HepG2 (cell line): ENCODE results near the gene LORICRIN. TPM values are rescaled to one million over a fixed set of nuclear protein-coding genes. Genes with fewer than 3 reads are reported as not detected.

Experiments used
- ATAC-seq: fragments of 200-7000 bp; cut with Tn5 transposase; 3 replicates; pipeline ENCODE4 v1.9.1; 2020; ENCODE audit warnings: mild to moderate bottlenecking, moderate library complexity
- BruUV-seq: library from RNA; stranded (reverse); fragments of 400-500 nt; replicated peaks from 2 replicates; lab custom pipeline; 2021; lab: Mats Ljungman, UMichigan
- CTCF ChIA-PET: fragments of 300-600 bp; formaldehyde crosslinking; extraction: SDS; loops from one replicate; lab custom pipeline; 2021; ENCODE audit warnings: low total read pairs, inconsistent platforms, low intra/inter-chr PET ratio; lab: Yijun Ruan, JAX
- POLR2A ChIA-PET: fragments of 350-600 bp; sonication (Branson Sonifier 250); formaldehyde crosslinking; loops from one replicate; lab custom pipeline; 2020; ENCODE audit warnings: antibody characterized with exemption, inconsistent platforms; lab: Yijun Ruan, JAX
- DNase-seq: peaks from one replicate; pipeline ENCODE4 v3.0.0-alpha.2; 2015; ENCODE audit warnings: low spot score
- FAIRE-seq: peaks from 3 replicates; lab custom pipeline; 2011; peaks lifted over from hg19 to GRCh38; lab: Jason Lieb, UNC
- H2AFZ ChIP-seq: one replicate; pipeline ENCODE4 v1.6.1; 2011; ENCODE audit warnings: low read length, inconsistent platforms
- H3K27ac ChIP-seq: fragments of 300-600 bp; 3 replicates; pipeline ENCODE4 v1.8.0; 2011; ENCODE audit warnings: mixed run types, mild to moderate bottlenecking, mixed read lengths, low read length, inconsistent platforms; ENCODE audit not compliant: insufficient read depth; ENCODE audit errors: extremely low read length
- H3K27me3 ChIP-seq, 2 experiments: fragments of 200-600 bp in 1 of 2; 2 replicates in 1 of 2; 3 replicates in 1 of 2; pipeline versions ENCODE4 v1.6.0 to v1.8.0; 2011; ENCODE audit warnings: low read length in 2 of 2, mild to moderate bottlenecking in 2 of 2, moderate library complexity in 2 of 2, inconsistent platforms in 1 of 2; ENCODE audit not compliant: insufficient read depth in 2 of 2, control insufficient read depth in 1 of 2
- H3K36me3 ChIP-seq, 2 experiments: fragments of 200-600 bp in 1 of 2; replicated peaks in 1 of 2; 2 replicates in 1 of 2; 3 replicates in 1 of 2; pipeline versions ENCODE4 v1.5.1 to v1.8.0; 2011; ENCODE audit warnings: low read length in 2 of 2, inconsistent platforms in 1 of 2; ENCODE audit not compliant: insufficient read depth in 2 of 2, control insufficient read depth in 1 of 2
- H3K4me1 ChIP-seq: 2 replicates; pipeline ENCODE4 v1.5.1; 2012; ENCODE audit warnings: low read length, inconsistent platforms; ENCODE audit not compliant: insufficient read depth
- H3K4me2 ChIP-seq: 2 replicates; pipeline ENCODE4 v1.6.0; 2011; ENCODE audit warnings: low read depth, low read length, inconsistent platforms
- H3K4me3 ChIP-seq, 3 experiments: fragments of 200-600 bp in 1 of 3; sonication (generic), shearing (Covaris generic) in 1 of 3; replicated peaks in 1 of 3; 2 replicates each; pipeline ENCODE4 v1.5.1; 2011 to 2016; ENCODE audit warnings: low read length in 3 of 3, inconsistent platforms in 2 of 3, low read depth in 2 of 3, mild to moderate bottlenecking in 2 of 3, control low read depth in 1 of 3, mixed read lengths in 1 of 3; ENCODE audit not compliant: insufficient read depth in 1 of 3
- H3K79me2 ChIP-seq: one replicate; pipeline ENCODE4 v1.6.1; 2011; ENCODE audit warnings: low read length, inconsistent platforms; ENCODE audit not compliant: insufficient read depth
- H3K9ac ChIP-seq: 2 replicates; pipeline ENCODE4 v1.6.0; 2011; ENCODE audit warnings: mild to moderate bottlenecking, low read depth, low read length, inconsistent platforms; ENCODE audit not compliant: insufficient read depth
- H3K9me3 ChIP-seq: 2 replicates; pipeline ENCODE4 v1.5.1; 2012; ENCODE audit warnings: mild to moderate bottlenecking, low read length
- H4K20me1 ChIP-seq: 2 replicates; pipeline ENCODE4 v1.6.0; 2011; ENCODE audit warnings: inconsistent platforms, mild to moderate bottlenecking, low read length, moderate library complexity; ENCODE audit not compliant: insufficient read depth
- FLYWCH1 ChIP-seq: sonication (generic); formaldehyde crosslinking; IDR thresholded peaks from 2 replicates; pipeline ENCODE4 v1.8.1; 2023; ENCODE audit warnings: mild to moderate bottlenecking, missing genetic modification reagents
- FOXK2 ChIP-seq: fragments of 450-650 bp; IDR thresholded peaks from 2 replicates; pipeline ENCODE4 v1.6.1; 2016
- HNF4G ChIP-seq, 2 experiments: sonication (generic) in 1 of 2; formaldehyde crosslinking in 1 of 2; IDR thresholded peaks; 2 replicates each; pipeline versions ENCODE4 v1.4.0 to v1.6.1; 2011 to 2020; ENCODE audit warnings: borderline replicate concordance in 2 of 2, low read depth in 2 of 2, mild to moderate bottlenecking in 2 of 2, low read length in 1 of 2, missing genetic modification reagents in 1 of 2, moderate library complexity in 1 of 2
- KLF13 ChIP-seq: sonication (generic); formaldehyde crosslinking; IDR thresholded peaks from 2 replicates; pipeline ENCODE4 v1.4.0; 2020; ENCODE audit warnings: mild to moderate bottlenecking, missing genetic modification reagents
- NR2F6 ChIP-seq, 2 experiments: IDR thresholded peaks; 2 replicates each; pipeline ENCODE4 v1.6.1; 2016; ENCODE audit warnings: antibody characterized with exemption in 1 of 2, mild to moderate bottlenecking in 1 of 2
- PHF21A ChIP-seq: sonication (generic); formaldehyde crosslinking; IDR thresholded peaks from 2 replicates; pipeline ENCODE4 v1.5.0; 2020; ENCODE audit warnings: mild to moderate bottlenecking, missing genetic modification reagents
- PRDM15 ChIP-seq: sonication (generic); formaldehyde crosslinking; IDR thresholded peaks from 2 replicates; pipeline ENCODE4 v1.4.0; 2020; ENCODE audit warnings: missing genetic modification reagents
- RXRA ChIP-seq: sonication (generic); formaldehyde crosslinking; IDR thresholded peaks from 2 replicates; pipeline ENCODE4 v1.5.1; 2020; ENCODE audit warnings: missing genetic modification reagents
- TBX3 ChIP-seq: fragments of 450-650 bp; IDR thresholded peaks from 2 replicates; pipeline ENCODE4 v1.6.1; 2017; ENCODE audit warnings: antibody characterized with exemption, mild to moderate bottlenecking, inconsistent platforms, borderline replicate concordance
- TEAD2 ChIP-seq: sonication (generic); formaldehyde crosslinking; IDR thresholded peaks from 2 replicates; pipeline ENCODE4 v1.9.0; 2021; ENCODE audit warnings: missing genetic modification reagents
- TIGD3 ChIP-seq: sonication (generic); formaldehyde crosslinking; IDR thresholded peaks from 2 replicates; pipeline ENCODE4 v1.5.1; 2020; ENCODE audit warnings: mild to moderate bottlenecking, missing genetic modification reagents, borderline replicate concordance
- TOE1 ChIP-seq: sonication (generic); formaldehyde crosslinking; IDR thresholded peaks from 2 replicates; pipeline ENCODE4 v1.4.0; 2020; ENCODE audit warnings: mild to moderate bottlenecking, missing genetic modification reagents
- ZNF225 ChIP-seq: sonication (generic); formaldehyde crosslinking; IDR thresholded peaks from 2 replicates; pipeline ENCODE4 v1.4.0; 2020; ENCODE audit warnings: mild to moderate bottlenecking, missing genetic modification reagents
- ZNF276 ChIP-seq: sonication (generic); formaldehyde crosslinking; IDR thresholded peaks from 2 replicates; pipeline ENCODE4 v1.4.0; 2020; ENCODE audit warnings: mild to moderate bottlenecking, low read depth, missing genetic modification reagents
- ZNF558 ChIP-seq: sonication (generic); formaldehyde crosslinking; IDR thresholded peaks from 2 replicates; pipeline ENCODE4 v1.9.0; 2022; ENCODE audit warnings: mild to moderate bottlenecking, missing genetic modification reagents, borderline replicate concordance
- ZNF607 ChIP-seq: sonication (generic); formaldehyde crosslinking; IDR thresholded peaks from 2 replicates; pipeline ENCODE4 v1.5.1; 2020; ENCODE audit warnings: missing genetic modification reagents, mild to moderate bottlenecking, borderline replicate concordance
- ZNF691 ChIP-seq: sonication (generic); formaldehyde crosslinking; IDR thresholded peaks from 2 replicates; pipeline ENCODE4 v1.4.0; 2020; ENCODE audit warnings: missing genetic modification reagents, low read depth, mild to moderate bottlenecking, borderline replicate concordance
- WGBS: methylation state at CpG from one replicate; pipeline ENCODE4 v1.1.6; 2017; ENCODE audit warnings: low lambda C conversion rate; 5-methylcytosine and 5-hydroxymethylcytosine counted together
- in situ Hi-C: cut with HindIII; loops from 2 replicates; pipeline ENCODE4 v1.10.0; 2017; ENCODE audit warnings: low pct_unique_long_range_greater_than_20kb; ENCODE audit not compliant: extremely low pct_ligation_motif_present
- intact Hi-C: fragments of 100-400 bp; cut with micrococcal nuclease; formaldehyde crosslinking; loops from one replicate; pipeline ENCODE4 v1.10.0; 2022; ENCODE audit not compliant: unreplicated experiment
- polyA plus RNA-seq, 8 experiments: library from polyadenylated mRNA; depleted of rRNA in 3 of 8; stranded (reverse) in 7 of 8; unstranded in 1 of 8; fragments of >200 nt; fragmentation: Illumina TruSeq in 4 of 8; extraction: Trizol in 4 of 8; gene quantifications; 2 replicates each; pipeline versions ENCODE4 v1.2.1 to v1.2.3, GENCODE V29; 2011 to 2016; ENCODE audit warnings: low read depth in 4 of 8, missing spikeins in 1 of 8, mixed read lengths in 1 of 8; ENCODE audit not compliant: insufficient read depth in 1 of 8
- total RNA-seq, 5 experiments: library from RNA; depleted of rRNA; stranded (reverse); fragments of >200 nt; fragmentation: Illumina TruSeq; extraction: Trizol; gene quantifications; 2 replicates each; pipeline ENCODE4 v1.2.3, GENCODE V29; 2016; ENCODE audit warnings: low read depth in 1 of 5

LORICRIN gene
- total and polyA plus RNA-seq, 2 of the 13 experiments (the other 11 are each of a cell fraction or from before 2014, with no cell fraction given) = not detected

GRCh38 chr1:153217744-153218416 lies 41.6 kb upstream of the LORICRIN start:
- BruUV-seq = no TSS peak
- H3K4me1 ChIP-seq = no peaks in the 10 kb centered on the region
- H3K9ac ChIP-seq = no peak overlapping the region
- no peak overlapping the region for H3K27ac ChIP-seq
- H3K4me2 ChIP-seq = no peak overlapping the region
- ChIA-PET POLR2A (no interaction called here), CTCF (no interaction called here)
- intact Hi-C loops (no loop called here), in situ Hi-C loops (no loop called here)
- no peaks in the 10 kb centered on the region for H4K20me1 ChIP-seq
- ATAC-seq (no peak), DNase-seq (no peak), FAIRE-seq (no peak)
- WGBS = 0% methylated on average over 2 of the region's 2 CpGs
- H3K9me3 ChIP-seq = no peaks in the 10 kb centered on the region
- H3K27me3 ChIP-seq = peaks cover 0 to 4% of the 10 kb centered on the region in 2 experiments; a peak in 2 of 5 replicates
- no peak overlapping the region for H3K4me3 ChIP-seq
- H3K36me3 ChIP-seq = no peaks in the 10 kb centered on the region
- no peaks in the 10 kb centered on the region for H3K79me2 ChIP-seq
- no peak overlapping the region for H2AFZ ChIP-seq
- TF ChIP-seq NR2F6 (IDR thresholded peaks at IDR 0.05) (no peak), NR2F6 (CRISPR knock-in tag; IDR thresholded peaks at IDR 0.05) (no peak), HNF4G (IDR thresholded peaks at IDR 0.05; ENCODE audit: borderline replicate concordance, low read depth, low read length) (no peak), HNF4G (CRISPR knock-in tag; IDR thresholded peaks at IDR 0.05; ENCODE audit: borderline replicate concordance, low read depth) (no peak), ZNF276 (CRISPR knock-in tag) (no peak), ZNF691 (no peak), KLF13 (CRISPR knock-in tag) (no peak), ZNF607 (CRISPR knock-in tag) (no peak), ZNF225 (CRISPR knock-in tag) (no peak), TEAD2 (CRISPR knock-in tag) (no peak), TBX3 (no peak), FOXK2 (no peak), RXRA (no peak), FLYWCH1 (CRISPR knock-in tag) (no peak), ZNF558 (no peak), TIGD3 (CRISPR knock-in tag) (no peak), PHF21A (CRISPR knock-in tag) (no peak), PRDM15 (CRISPR knock-in tag) (no peak), TOE1 (CRISPR knock-in tag) (no peak)
